ENCODE results near the gene LRP2BP.

DNA sequence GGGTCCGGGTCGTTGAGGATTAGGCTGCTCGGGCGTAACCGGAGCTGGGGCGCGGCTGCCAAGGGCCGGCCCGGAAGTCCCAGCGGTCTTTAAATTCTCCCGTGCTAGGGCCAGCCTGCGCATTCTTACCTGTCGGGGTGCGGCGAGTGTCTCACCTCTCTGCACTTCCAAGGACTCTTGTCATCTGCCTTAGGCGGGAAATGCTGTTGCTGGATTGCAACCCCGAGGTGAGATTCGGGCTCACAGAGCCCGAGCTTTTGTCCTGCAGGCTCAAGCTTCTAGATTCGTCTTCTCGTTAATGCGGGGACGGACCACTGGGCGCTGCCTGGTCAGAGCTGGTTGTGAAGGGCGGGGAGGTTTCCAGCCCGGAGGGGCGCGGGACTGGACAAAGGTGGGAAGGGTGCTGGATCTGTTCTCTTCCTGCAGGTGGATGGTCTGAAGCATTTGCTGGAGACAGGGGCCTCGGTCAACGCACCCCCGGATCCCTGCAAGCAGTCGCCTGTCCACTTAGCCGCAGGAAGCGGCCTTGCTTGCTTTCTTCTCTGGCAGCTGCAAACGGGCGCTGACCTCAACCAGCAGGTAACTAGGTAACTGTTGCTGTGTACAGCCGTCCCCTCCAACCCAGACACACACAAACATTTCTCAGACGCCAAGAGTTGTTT lies 1.1 kb upstream of the LRP2BP start, which contains the start of gene ANKRD37:
- TF ChIP-seq POLR2A (IDR thresholded peaks at IDR 0.05) (no peak), EP300 (IDR thresholded peaks at IDR 0.05) (no peak)
- TF ChIP-seq, protein P1, sequence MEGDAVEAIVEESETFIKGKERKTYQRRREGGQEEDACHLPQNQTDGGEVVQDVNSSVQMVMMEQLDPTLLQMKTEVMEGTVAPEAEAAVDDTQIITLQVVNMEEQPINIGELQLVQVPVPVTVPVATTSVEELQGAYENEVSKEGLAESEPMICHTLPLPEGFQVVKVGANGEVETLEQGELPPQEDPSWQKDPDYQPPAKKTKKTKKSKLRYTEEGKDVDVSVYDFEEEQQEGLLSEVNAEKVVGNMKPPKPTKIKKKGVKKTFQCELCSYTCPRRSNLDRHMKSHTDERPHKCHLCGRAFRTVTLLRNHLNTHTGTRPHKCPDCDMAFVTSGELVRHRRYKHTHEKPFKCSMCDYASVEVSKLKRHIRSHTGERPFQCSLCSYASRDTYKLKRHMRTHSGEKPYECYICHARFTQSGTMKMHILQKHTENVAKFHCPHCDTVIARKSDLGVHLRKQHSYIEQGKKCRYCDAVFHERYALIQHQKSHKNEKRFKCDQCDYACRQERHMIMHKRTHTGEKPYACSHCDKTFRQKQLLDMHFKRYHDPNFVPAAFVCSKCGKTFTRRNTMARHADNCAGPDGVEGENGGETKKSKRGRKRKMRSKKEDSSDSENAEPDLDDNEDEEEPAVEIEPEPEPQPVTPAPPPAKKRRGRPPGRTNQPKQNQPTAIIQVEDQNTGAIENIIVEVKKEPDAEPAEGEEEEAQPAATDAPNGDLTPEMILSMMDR (IDR thresholded peaks at IDR 0.05): no peak
